NCI-H82 treated with DMSO at 0.1 percent for 48 hours (cell line): ENCODE data around the gene ALDH1L1.

Source experiments
- DNase-seq: peaks from one replicate; lab custom pipeline; 2025; ENCODE audit not compliant: unreplicated experiment; lab: John Stamatoyannopoulos, UW

Gene ALDH1L1

DNA sequence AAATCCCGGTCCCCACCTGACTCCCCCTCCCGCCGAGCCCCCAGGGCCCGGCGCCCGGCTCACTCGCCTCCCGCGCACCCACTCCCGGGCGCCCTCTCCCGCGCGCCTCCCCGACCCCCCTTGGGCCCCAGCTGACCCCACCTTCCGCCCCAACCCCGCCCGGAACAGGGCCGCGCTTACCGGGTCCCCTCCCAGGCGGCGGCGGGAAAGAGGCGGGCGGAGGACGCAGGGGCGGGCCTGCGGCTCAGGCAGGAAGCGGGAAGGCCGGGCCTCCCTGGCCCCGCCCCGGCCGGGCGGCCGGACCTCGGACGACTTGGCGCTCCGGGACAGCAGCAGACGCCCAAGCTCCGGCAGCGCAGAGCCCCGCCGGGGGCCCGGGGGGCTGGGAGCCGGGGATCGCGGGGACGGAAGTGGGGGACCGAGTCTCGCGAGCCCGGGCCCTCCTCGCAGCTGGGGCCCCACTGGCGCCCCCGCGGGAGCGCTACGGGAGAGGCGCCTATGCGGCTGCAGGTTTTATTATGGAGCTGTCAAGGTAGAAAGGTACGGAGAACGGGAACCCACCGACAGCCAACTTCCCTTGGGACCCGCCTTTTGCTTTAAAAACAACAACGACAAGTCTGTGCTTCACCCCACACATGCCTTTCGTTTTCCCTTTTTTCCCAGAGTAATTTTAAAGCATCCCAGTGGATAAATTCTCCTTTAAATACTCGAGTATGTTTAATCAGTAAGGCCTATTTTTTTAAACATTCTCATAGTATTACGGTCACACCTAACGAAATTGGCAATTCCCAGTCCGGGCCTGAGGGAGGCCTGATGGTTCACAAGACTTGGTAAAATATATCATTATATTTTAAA is 96.2 kb downstream of the ALDH1L1 start, which contains the start of gene SLC41A3:
TSS of gene SLC41A3 (minus strand) at position 212 of the 855 bp plus-strand sequence. CDS start 15,905 bp downstream, outside the sequence.
- peak; percentile 63 for DNase-seq

GRCh38 chr3:126083511-126083912 is 96.9 kb downstream of the ALDH1L1 start:
- no peak for DNase-seq

GRCh38 chr3:126083138-126083445 is 97.3 kb downstream of the ALDH1L1 start:
- no peak for DNase-seq

- no peak for DNase-seq
These were observed 97.8 kb downstream of the ALDH1L1 start for GRCh38 chr3:126082362-126083137.

GRCh38 chr3:126081618-126082361 is 98.6 kb downstream of the ALDH1L1 start:
- no peak for DNase-seq

GRCh38 chr3:126080970-126081369 is 99.4 kb downstream of the ALDH1L1 start:
- DNase-seq, result no peak

GRCh38 chr3:126078866-126079265 is 101.5 kb downstream of the ALDH1L1 start:
- no peak for DNase-seq

- DNase-seq, result no peak
These were observed 102.6 kb downstream of the ALDH1L1 start for GRCh38 chr3:126077754-126078153.

- no peak for DNase-seq
These were observed 104.2 kb downstream of the ALDH1L1 start for GRCh38 chr3:126076140-126076539.

- DNase-seq, result no peak
These were observed 110.2 kb downstream of the ALDH1L1 start for GRCh38 chr3:126070146-126070545.

GRCh38 chr3:126067959-126068358 is 112.4 kb downstream of the ALDH1L1 start:
- no peak for DNase-seq

DNA sequence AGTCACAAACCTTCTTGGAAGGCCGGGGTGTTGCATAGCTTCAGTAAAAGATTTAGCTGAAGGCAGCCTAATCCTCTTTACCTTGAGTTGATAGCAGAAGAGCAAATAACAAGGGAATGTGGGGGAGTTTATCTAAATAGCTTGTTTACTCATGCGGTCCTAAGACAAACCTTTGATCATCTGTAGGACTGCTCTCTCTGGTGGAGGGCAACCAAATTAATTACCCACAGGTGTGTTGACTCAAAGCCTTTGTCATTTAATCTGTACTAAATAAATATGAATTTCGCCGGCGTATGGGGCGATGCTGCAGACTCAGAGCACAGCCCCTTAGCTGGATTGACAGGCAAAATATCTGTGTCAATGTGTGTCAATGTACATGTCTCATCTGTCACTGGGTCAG is 113.7 kb downstream of the ALDH1L1 start:
- peak; percentile 50 for DNase-seq

- DNase-seq, result no peak
These were observed 114.5 kb downstream of the ALDH1L1 start for GRCh38 chr3:126065876-126066275.

DNA sequence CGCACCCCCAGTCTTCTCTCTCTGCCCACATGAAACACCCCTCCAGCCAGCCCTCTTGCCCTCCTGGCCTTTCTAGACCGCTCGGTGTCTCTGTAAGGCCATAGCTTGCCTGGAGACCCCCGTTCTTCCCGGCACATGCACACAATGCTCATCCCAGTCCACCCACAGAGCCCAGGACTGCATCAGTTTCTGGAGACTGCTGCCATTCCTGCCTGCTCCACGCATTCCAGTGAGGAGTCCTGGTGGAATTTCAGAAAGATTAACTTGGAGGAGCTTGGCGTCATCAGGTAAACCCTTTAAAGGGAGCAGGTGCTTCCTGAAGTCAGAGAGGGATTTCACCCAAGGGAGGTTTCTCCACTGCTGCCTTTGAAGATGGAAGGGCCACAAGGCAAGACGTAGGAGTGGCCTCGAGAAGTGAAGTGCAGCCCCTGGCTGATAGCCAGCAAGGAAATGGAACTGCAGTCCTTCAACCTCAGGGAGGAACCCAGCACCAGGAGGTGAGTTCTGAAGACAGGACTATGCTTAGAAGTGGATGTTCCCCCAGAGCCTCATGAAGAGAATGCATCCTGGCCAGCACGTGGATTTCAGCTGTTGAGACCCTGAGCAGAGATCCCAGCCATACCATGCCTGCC is 115.6 kb downstream of the ALDH1L1 start:
- DNase-seq, result no peak

DNA sequence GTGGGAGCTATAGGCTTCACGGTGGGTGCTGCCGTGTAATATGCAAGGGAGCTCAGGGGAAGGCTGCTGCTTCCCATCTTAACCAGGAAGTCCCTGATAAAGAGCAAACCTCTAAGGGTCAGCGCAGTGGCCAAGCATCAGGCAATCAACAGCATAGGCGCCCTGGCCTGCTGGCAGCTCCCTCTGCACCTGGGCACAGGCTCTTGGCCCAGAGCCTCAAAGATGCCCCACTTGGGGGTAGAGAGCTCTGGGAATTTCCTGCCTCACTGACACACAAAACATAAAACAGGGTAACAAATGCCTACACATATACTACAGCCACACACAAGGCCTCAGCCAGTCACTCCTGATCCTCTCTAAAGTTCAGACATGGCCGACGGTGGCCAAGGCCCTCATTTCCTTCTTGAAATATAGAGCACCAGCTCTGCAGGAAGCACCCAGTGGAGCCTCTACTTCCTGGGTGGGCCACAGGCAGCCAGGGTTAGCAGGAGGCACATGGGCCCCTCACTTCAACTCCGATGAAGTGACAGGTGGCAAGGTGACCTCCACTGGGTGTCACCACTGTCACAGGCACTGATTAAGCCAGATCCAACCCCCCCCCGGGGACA is 116.9 kb downstream of the ALDH1L1 start:
- no peak for DNase-seq

DNA sequence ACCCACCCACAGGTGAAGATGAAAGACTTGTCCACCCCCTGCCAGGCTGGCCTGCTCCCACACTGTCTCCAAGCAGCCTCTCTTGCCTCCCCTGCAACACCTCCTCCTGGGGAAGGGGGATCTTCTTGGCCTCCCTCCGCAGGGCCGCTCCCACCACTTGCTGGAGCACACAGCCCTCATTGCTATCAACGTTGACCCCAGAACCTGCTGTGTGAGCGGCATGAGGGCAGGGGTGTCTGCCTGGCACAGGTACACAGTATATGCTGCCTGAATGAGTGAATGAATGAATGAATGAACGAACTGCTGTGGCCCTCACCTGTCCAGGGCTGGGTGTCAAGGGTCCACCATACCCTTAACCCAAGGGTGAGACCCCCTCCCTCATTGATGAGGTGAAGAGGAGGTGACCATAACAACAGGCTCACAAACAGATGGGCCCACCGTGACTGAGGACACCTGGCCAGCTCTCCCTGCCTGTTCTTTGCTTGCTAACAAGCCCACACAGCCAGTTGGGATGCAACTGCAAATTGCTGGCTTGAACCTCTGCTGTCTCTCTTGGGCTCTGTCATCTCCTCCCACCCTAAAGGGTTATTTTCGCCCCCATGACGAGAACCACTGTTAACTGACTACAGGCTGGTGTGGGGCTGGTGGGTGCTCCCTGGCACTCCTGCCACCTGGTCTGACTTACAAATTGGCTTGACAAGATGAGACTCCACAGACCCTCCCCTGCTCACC is 118.9 kb downstream of the ALDH1L1 start:
- no peak for DNase-seq

- no peak for DNase-seq
These were observed 119.7 kb downstream of the ALDH1L1 start for GRCh38 chr3:126060613-126061145.

DNA sequence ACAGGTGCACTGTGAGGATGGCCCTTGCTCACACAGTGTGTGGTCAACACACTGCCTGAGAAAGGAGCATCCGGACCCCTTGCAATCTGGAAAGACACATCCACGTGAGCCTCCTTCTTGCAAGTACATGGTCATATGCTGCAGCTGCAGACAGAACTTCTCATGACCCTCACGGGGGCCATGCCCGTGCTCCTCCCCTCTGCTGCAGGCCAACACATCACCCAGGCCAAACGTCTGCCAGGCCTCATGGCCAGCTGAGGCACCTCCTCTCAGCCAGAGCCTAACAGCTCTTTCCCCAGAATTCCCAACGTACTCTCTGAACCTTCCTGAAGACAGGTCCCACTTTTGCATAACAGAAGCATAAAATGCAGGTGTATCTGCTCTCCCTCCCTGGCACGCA is 121.7 kb downstream of the ALDH1L1 start:
- DNase-seq, result no peak

- DNase-seq, result no peak
These were observed 122.5 kb downstream of the ALDH1L1 start for GRCh38 chr3:126057936-126058335.

DNA sequence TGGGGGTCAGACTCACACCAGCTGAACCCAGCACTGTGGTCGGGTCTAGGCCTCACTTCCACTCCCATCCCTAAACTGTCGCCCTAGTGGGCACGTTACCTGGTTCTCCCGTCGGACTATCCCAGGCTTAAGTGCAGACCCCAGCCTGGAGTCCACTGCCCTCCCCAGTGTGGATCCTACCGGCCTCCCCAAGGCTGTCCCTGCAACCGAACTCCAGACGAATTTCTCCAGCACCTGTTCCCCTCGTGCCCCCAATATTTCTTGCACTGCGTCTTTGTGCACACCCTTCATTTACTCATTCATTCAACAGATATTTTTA is 122.9 kb downstream of the ALDH1L1 start:
- DNase-seq, result no peak
